Smooth muscle cell (in vitro differentiated cells): Measurements from ENCODE around the gene MIAT. TPM values are rescaled to one million over a fixed set of nuclear protein-coding genes. Genes with fewer than 3 reads are reported as not detected.
A peak's percentile ranks its signal among the peaks of the same experiment; 100 is the strongest.

Experiments used
- DNase-seq: peaks from one replicate; lab custom pipeline; 2025; ENCODE audit not compliant: unreplicated experiment; lab: John Stamatoyannopoulos, UW
- H2AFZ ChIP-seq: fragments of 200-600 bp; sonication (generic); 2 replicates; pipeline ENCODE4 v1.6.0; 2016; ENCODE audit warnings: antibody characterized with exemption, low read depth, mild to moderate bottlenecking
- H3F3A ChIP-seq: fragments of 200-600 bp; sonication (generic); 2 replicates; pipeline ENCODE4 v1.6.0; 2017; ENCODE audit warnings: antibody characterized with exemption, low read depth
- H3K27ac ChIP-seq: fragments of 200-600 bp; sonication (generic); 2 replicates; pipeline ENCODE4 v1.5.1; 2016; ENCODE audit warnings: low read depth, mild to moderate bottlenecking
- H3K27me3 ChIP-seq: fragments of 200-600 bp; sonication (generic); 2 replicates; pipeline ENCODE4 v1.6.1; 2016; ENCODE audit warnings: low read depth, mild to moderate bottlenecking
- H3K36me3 ChIP-seq: fragments of 200-600 bp; sonication (generic); 2 replicates; pipeline ENCODE4 v1.5.1; 2016; ENCODE audit warnings: low read depth
- H3K4me1 ChIP-seq: fragments of 200-600 bp; sonication (generic); 2 replicates; pipeline ENCODE4 v1.5.1; 2016; ENCODE audit warnings: low read depth
- H3K4me2 ChIP-seq: fragments of 200-600 bp; sonication (generic); 2 replicates; pipeline ENCODE4 v1.6.0; 2016; ENCODE audit warnings: mild to moderate bottlenecking
- H3K4me3 ChIP-seq: fragments of 200-600 bp; sonication (generic); 2 replicates; pipeline ENCODE4 v1.5.1; 2016; ENCODE audit warnings: mild to moderate bottlenecking
- H3K79me2 ChIP-seq: fragments of 200-600 bp; sonication (generic); 2 replicates; pipeline ENCODE4 v1.6.0; 2016; ENCODE audit warnings: low read depth, mild to moderate bottlenecking
- H3K9ac ChIP-seq: fragments of 200-600 bp; sonication (generic); 2 replicates; pipeline ENCODE4 v1.6.0; 2016; ENCODE audit warnings: low read depth
- H3K9me3 ChIP-seq: fragments of 200-600 bp; sonication (generic); replicated peaks from 2 replicates; pipeline ENCODE4 v1.5.1; 2016; ENCODE audit warnings: low read depth
- H4K20me1 ChIP-seq: fragments of 200-600 bp; sonication (generic); 2 replicates; pipeline ENCODE4 v1.6.0; 2016; ENCODE audit warnings: low read depth
- CTCF ChIP-seq: fragments of 200-600 bp; sonication (generic); IDR thresholded peaks from 2 replicates; pipeline ENCODE4 v1.5.1; 2017; ENCODE audit warnings: borderline replicate concordance, mild to moderate bottlenecking, antibody characterized with exemption; ENCODE audit not compliant: insufficient read depth, poor library complexity, severe bottlenecking
- WGBS: methylation state at CpG from one replicate; pipeline ENCODE4 v1.1.7; 2016; ENCODE audit warnings: low lambda C conversion rate; 5-methylcytosine and 5-hydroxymethylcytosine counted together
- polyA plus RNA-seq: library from polyadenylated mRNA; unstranded; fragments of >200 nt; fragmentation: Nextera tagmentation; extraction: Ambion mirVana; gene quantifications from 2 replicates; pipeline ENCODE4 v1.2.1, GENCODE V29; 2016
- total RNA-seq: library from RNA; depleted of rRNA; stranded (reverse); fragments of >200 nt; gene quantifications from 2 replicates; pipeline ENCODE4 v1.2.3, GENCODE V29; 2014

Gene MIAT
- total and polyA plus RNA-seq, 2 experiments from 2014 or later = 0.16 to 7.0 TPM

DNA sequence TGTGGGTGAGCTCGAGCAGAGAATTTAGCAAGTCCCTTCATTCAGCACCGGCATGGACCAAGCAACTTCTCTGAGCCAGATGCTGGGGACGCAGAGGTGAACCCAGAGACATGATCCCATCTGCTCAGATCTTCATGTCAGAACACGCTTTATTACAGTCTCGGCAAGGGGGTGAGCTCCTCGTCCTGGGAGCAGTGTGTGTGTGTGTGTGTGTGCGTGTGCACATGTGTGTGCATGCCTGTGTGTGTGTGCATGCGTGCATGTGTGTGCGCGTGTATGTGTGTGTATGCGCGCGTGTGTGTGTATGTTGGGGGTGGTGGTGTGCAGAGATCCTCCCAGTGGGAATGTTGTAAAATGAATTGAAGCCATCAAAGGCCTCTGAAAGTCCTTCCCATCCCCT, 9.8 kb downstream of the MIAT start:
- H2AFZ ChIP-seq = no peak overlapping the region
- H3K27me3 ChIP-seq = no peaks in the 10 kb centered on the region
- peaks cover 8% of the 10 kb centered on the region for H3K4me1 ChIP-seq
- H3K9ac ChIP-seq = no peak overlapping the region
- H3K27ac ChIP-seq = no peak overlapping the region
- 83% methylated on average over 13 of the region's 13 CpGs for WGBS
- H3K4me3 ChIP-seq = no peak overlapping the region
- no peak overlapping the region for H3K4me2 ChIP-seq
- no peaks in the 10 kb centered on the region for H3F3A ChIP-seq
- H4K20me1 ChIP-seq = no peaks in the 10 kb centered on the region
- no peak for DNase-seq
- no peaks in the 10 kb centered on the region for H3K9me3 ChIP-seq
- H3K36me3 ChIP-seq = no peaks in the 10 kb centered on the region
- TF ChIP-seq CTCF = no peak
- no peaks in the 10 kb centered on the region for H3K79me2 ChIP-seq

DNA sequence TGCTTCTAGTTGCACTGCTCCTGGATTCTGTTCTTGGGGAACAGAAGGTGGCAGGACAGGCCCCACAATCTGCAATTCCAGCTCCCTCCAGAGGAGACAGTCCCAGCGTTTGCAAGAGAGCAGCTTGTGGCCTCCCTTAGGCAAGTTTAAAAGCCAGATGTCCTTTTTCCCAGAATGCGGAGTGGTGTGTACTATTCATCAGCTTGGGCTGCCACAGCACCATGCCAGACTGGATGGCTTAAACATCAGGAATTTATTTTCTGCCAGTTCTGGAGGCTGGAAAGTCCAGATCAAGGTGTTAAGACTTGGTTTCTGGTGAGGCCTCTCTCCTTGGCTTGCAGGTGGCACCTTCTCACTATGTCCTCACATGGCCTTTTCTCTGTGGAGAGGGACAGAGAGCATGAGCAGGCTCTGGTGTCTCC, 11.7 kb downstream of the MIAT start:
- H4K20me1 ChIP-seq = no peaks in the 10 kb centered on the region
- DNase-seq = no peak
- no peaks in the 10 kb centered on the region for H3K36me3 ChIP-seq
- no peak overlapping the region for H3K27ac ChIP-seq
- H2AFZ ChIP-seq = no peak overlapping the region
- H3K4me3 ChIP-seq = no peak overlapping the region
- H3K4me1 ChIP-seq = peaks cover 14% of the 10 kb centered on the region
- no peaks in the 10 kb centered on the region for H3K79me2 ChIP-seq
- H3K9ac ChIP-seq = no peak overlapping the region
- H3K27me3 ChIP-seq = no peaks in the 10 kb centered on the region
- 20% methylated on average over 2 of the region's 2 CpGs for WGBS
- no peak overlapping the region for H3K4me2 ChIP-seq
- TF ChIP-seq CTCF = peak; percentile 12
- H3F3A ChIP-seq = no peaks in the 10 kb centered on the region
- H3K9me3 ChIP-seq = no peaks in the 10 kb centered on the region

DNA sequence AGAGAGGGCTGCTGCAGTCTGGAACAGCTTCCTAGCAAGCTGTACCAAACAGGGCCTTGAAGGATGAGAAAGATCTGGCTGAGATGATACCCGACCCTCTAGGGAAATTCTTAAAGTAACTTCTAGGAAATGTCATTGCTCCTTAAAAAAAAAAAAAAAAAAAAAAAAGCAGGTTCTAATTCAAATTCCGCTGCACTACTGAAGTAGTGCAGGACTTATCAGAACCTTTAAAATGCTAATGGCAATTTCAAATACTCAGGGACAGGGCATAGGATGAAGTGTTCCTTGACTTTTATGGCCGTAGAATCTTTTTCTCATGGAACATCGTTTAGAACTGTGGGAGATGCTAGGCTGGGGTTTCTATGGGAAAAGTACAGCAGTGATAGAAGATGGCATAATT, 13.1 kb downstream of the MIAT start:
- Histone ChIP-seq H3K4me2 (no peak overlapping the region), H3K27me3 (no peaks in the 10 kb centered on the region), H3F3A (no peaks in the 10 kb centered on the region), H3K4me1 (peaks cover 11% of the 10 kb centered on the region), H3K27ac (no peak overlapping the region), H3K9me3 (no peaks in the 10 kb centered on the region), H3K79me2 (peaks cover 5% of the 10 kb centered on the region), H3K36me3 (no peaks in the 10 kb centered on the region), H3K9ac (no peak overlapping the region), H4K20me1 (no peaks in the 10 kb centered on the region), H3K4me3 (no peak overlapping the region), H2AFZ (no peak overlapping the region)
- 87% methylated on average over 4 of the region's 4 CpGs for WGBS
- no peak for TF ChIP-seq CTCF
- no peak for DNase-seq

DNA sequence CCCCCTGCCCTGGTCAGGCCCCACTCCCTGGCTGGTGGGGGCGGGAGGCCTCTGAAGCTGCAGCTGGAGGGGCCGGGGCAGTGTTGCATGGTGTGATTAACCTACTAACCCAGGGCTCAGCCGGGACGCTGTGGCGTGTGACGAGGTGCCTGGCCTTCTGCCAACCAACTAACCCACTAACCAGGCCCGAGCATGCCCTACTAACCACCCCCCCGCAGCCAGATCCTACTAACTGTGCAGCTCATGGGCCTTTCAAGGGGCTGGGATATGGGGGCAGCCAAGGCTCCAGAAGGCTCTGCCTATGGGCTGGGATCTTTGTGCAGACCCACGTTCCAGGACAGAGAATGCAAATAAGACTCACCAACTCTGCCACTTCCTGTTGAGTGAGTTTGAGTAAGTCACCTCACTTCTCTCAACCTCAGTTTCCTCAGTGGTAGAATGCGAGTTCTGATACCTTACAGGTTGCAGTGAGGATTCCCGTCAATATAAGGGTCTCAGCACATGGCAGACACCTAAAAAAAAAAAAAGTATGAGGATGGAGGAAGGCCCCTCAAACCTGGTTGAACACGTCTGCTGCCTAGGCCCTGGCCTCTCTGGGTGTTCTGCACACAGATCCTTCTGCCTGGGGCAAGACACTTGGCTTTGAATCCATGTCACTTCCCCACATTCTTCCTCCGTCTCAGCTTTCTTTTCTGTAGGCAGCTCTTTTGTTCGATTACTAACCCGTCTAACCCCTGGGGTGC, 14.1 kb downstream of the MIAT start:
- H3K36me3 ChIP-seq = no peaks in the 10 kb centered on the region
- H3K9me3 ChIP-seq = no peaks in the 10 kb centered on the region
- no peak overlapping the region for H3K27ac ChIP-seq
- no peak for DNase-seq
- H4K20me1 ChIP-seq = no peaks in the 10 kb centered on the region
- H3K4me1 ChIP-seq = peaks cover 11% of the 10 kb centered on the region
- no peak for TF ChIP-seq CTCF
- H2AFZ ChIP-seq = no peak overlapping the region
- H3F3A ChIP-seq = no peaks in the 10 kb centered on the region
- H3K4me2 ChIP-seq = no peak overlapping the region
- no peak overlapping the region for H3K9ac ChIP-seq
- H3K4me3 ChIP-seq = no peak overlapping the region
- 88% methylated on average over 15 of the region's 15 CpGs for WGBS
- H3K79me2 ChIP-seq = peaks cover 5% of the 10 kb centered on the region
- no peaks in the 10 kb centered on the region for H3K27me3 ChIP-seq
